ENCODE results near the gene POLR1G. TPM values are rescaled to one million over a fixed set of nuclear protein-coding genes. Genes with fewer than 3 reads are reported as not detected.

Gene POLR1G
- total and polyA plus RNA-seq, 9 of the 15 experiments (the other 6 are each of a cell fraction or from before 2014, with no cell fraction given): 3.0 to 50.1 (median 27.4) TPM

DNA sequence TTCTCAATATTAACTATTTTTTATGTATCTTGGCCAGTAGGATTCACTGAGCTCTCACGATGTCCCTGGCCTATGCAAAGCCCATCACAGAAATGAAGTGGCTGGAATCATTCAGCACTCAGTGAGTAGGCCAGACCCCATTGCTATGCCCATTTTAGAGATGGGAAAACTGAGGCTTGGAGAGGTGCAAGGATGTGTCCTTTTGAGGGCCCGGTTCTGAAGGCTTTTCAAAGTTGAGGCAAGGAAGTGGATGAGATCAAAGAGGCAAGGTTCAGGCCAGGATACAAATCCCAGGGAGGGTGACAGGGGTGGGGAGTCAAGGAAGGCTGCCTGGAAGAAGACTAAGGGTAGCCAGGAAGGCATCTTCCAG is 35.9 kb downstream of the POLR1G start (continued):
- no peak for TF ChIP-seq ATF3 (IDR thresholded peaks at IDR 0.05)
- TF ChIP-seq ATF3 (CRISPR knock-in tag; conservative IDR thresholded peaks at IDR 0.05): 0 out of 2 replicates have a peak, but pooled peaks have one; percentile 74
- TF ChIP-seq HDGF (IDR thresholded peaks at IDR 0.05): peak; percentile 97
- TF ChIP-seq ZFP36 (IDR thresholded peaks at IDR 0.05; ENCODE audit: low read depth, low read length, partially characterized antibody): peak; percentile 96
- no peak for TF ChIP-seq ZSCAN29 (IDR thresholded peaks at IDR 0.05)
- peak; percentile 99 for TF ChIP-seq CHD4 (IDR thresholded peaks at IDR 0.05; ENCODE audit: insufficient read depth, insufficient replicate concordance, low read depth, low read length, poor library complexity, severe bottlenecking)
- TF ChIP-seq NFIC (IDR thresholded peaks at IDR 0.05): 0 out of 2 replicates have a peak, but pooled peaks have one; percentile 35
- TF ChIP-seq ZNF3 (CRISPR knock-in tag; IDR thresholded peaks at IDR 0.05): 0 out of 2 replicates have a peak, but pooled peaks have one; percentile 54
- peak in 1 of 2 experiments; percentile 88; a peak in 3 of 4 replicates for TF ChIP-seq RCOR1 (IDR thresholded peaks at IDR 0.05; ENCODE audit: borderline replicate concordance in 1 of 2, low read depth in 2 of 2, low read length in 2 of 2)
- TF ChIP-seq ZNF436 (CRISPR knock-in tag; IDR thresholded peaks at IDR 0.05): peak; percentile 97
- peak; percentile 98 to 99 for TF ChIP-seq KDM1A (IDR thresholded peaks at IDR 0.05)
- peak; percentile 92 for TF ChIP-seq PHF20 (IDR thresholded peaks at IDR 0.05; ENCODE audit: partially characterized antibody)
- peak; percentile 20; the same call in 1 of the 2 replicates for TF ChIP-seq FOXM1 (IDR thresholded peaks at IDR 0.05; ENCODE audit: low read depth)
- TF ChIP-seq FOXM1 (CRISPR knock-in tag; IDR thresholded peaks at IDR 0.05; ENCODE audit: low read depth): no peak
- TF ChIP-seq ARNT (IDR thresholded peaks at IDR 0.05): peak in 1 of 2 experiments; percentile 15; a peak in 1 of 4 replicates
- 0 out of 2 replicates have a peak, but pooled peaks have one; percentile 26 for TF ChIP-seq ETV1 (tag; conservative IDR thresholded peaks at IDR 0.05; ENCODE audit: low read depth)
- peak; percentile 19; the same call in 1 of the 2 replicates for TF ChIP-seq NR2C1 (IDR thresholded peaks at IDR 0.05)
- no peak for TF ChIP-seq NR2C1 (tag; IDR thresholded peaks at IDR 0.05)

Data from K562 (cell line).